GM12878 (cell line): ENCODE data around the gene SHROOM3. TPM values are rescaled to one million over a fixed set of nuclear protein-coding genes. Genes with fewer than 3 reads are reported as not detected.

ENCODE experiments used
- ATAC-seq: fragments of 200-7000 bp; cut with Tn5 transposase; 3 replicates; pipeline ENCODE4 v1.9.1; 2020; ENCODE audit warnings: mild to moderate bottlenecking, moderate library complexity
- BruUV-seq: library from RNA; stranded (reverse); fragments of 400-500 nt; replicated peaks from 2 replicates; lab custom pipeline; 2021; lab: Mats Ljungman, UMichigan
- CTCF ChIA-PET: fragments of 300-600 bp; sonication (Branson Sonifier 250); formaldehyde crosslinking; extraction: SDS; loops from one replicate; lab custom pipeline; 2021; ENCODE audit warnings: inconsistent platforms; lab: Yijun Ruan, JAX
- POLR2A ChIA-PET: fragments of 350-600 bp; formaldehyde crosslinking; extraction: SDS; loops from one replicate; lab custom pipeline; 2021; ENCODE audit warnings: inconsistent platforms; lab: Charles Lee
- RAD21 ChIA-PET: fragments of 300-600 bp; sonication (Branson Sonifier 250); formaldehyde crosslinking; loops from one replicate; lab custom pipeline; 2023; ENCODE audit warnings: antibody characterized with exemption; ENCODE audit not compliant: unreplicated experiment; lab: Charles Lee
- SMC1A ChIA-PET: fragments of 300-600 bp; sonication (Branson Sonifier 250); formaldehyde crosslinking; loops from one replicate; lab custom pipeline; 2023; ENCODE audit not compliant: unreplicated experiment, uncharacterized antibody; lab: Charles Lee
- DNase-seq: peaks from one replicate; pipeline ENCODE4 v3.0.0-alpha.2; 2011; ENCODE audit warnings: low read depth, low spot score
- FAIRE-seq: peaks from 3 replicates; lab custom pipeline; 2011; peaks lifted over from hg19 to GRCh38; lab: Jason Lieb, UNC
- H2AFZ ChIP-seq: 2 replicates; pipeline ENCODE4 v1.6.0; 2011; ENCODE audit warnings: low read depth, low read length, control low read depth; ENCODE audit not compliant: control insufficient read depth
- H3K27ac ChIP-seq: 2 replicates; pipeline ENCODE4 v1.5.1; 2011; ENCODE audit warnings: control low read depth; ENCODE audit not compliant: control insufficient read depth, insufficient read depth
- H3K27me3 ChIP-seq, 2 experiments: replicated peaks in 1 of 2; 2 replicates each; pipeline versions ENCODE4 v1.6.0 to v1.6.1; 2011; ENCODE audit warnings: low read length in 1 of 2; ENCODE audit not compliant: control insufficient read depth in 2 of 2, insufficient read depth in 2 of 2
- H3K36me3 ChIP-seq, 2 experiments: 2 replicates each; pipeline ENCODE4 v1.5.1; 2011; ENCODE audit warnings: low read length in 1 of 2; ENCODE audit not compliant: control insufficient read depth in 2 of 2, insufficient read depth in 2 of 2
- H3K4me1 ChIP-seq: 2 replicates; pipeline ENCODE4 v1.6.1; 2011; ENCODE audit warnings: mild to moderate bottlenecking, low read length, moderate library complexity, mixed read lengths; ENCODE audit not compliant: control insufficient read depth, insufficient read depth
- H3K4me2 ChIP-seq: 2 replicates; pipeline ENCODE4 v1.6.0; 2011; ENCODE audit warnings: control low read depth; ENCODE audit not compliant: control insufficient read depth, insufficient read depth
- H3K4me3 ChIP-seq: fragments of 200-600 bp; sonication (generic); 2 replicates; pipeline ENCODE4 v1.5.1; 2016
- H3K79me2 ChIP-seq: 2 replicates; pipeline ENCODE4 v1.6.0; 2011; ENCODE audit warnings: low read length; ENCODE audit not compliant: control insufficient read depth, insufficient read depth
- H3K9ac ChIP-seq: 2 replicates; pipeline ENCODE4 v1.8.0; 2011; ENCODE audit warnings: low read length, control low read depth, mixed read lengths; ENCODE audit not compliant: control insufficient read depth, insufficient read depth
- H3K9me3 ChIP-seq: replicated peaks from 3 replicates; pipeline ENCODE4 v1.5.1; 2011; ENCODE audit warnings: mild to moderate bottlenecking, low read length; ENCODE audit not compliant: control insufficient read depth, insufficient read depth
- H4K20me1 ChIP-seq: 2 replicates; pipeline ENCODE4 v1.6.0; 2011; ENCODE audit not compliant: control insufficient read depth, insufficient read depth
- ASH2L ChIP-seq: fragments of 300-600, 200-600 bp; sonication (generic); IDR thresholded peaks from 2 replicates; pipeline ENCODE4 v1.6.1; 2017; ENCODE audit warnings: low read depth, mild to moderate bottlenecking, borderline replicate concordance
- BCLAF1 ChIP-seq: fragments of 450-650 bp; IDR thresholded peaks from 2 replicates; pipeline ENCODE4 v1.6.1; 2017; ENCODE audit warnings: antibody characterized with exemption, mild to moderate bottlenecking, moderate library complexity
- CHD4 ChIP-seq: fragments of 200-600 bp; sonication (generic); IDR thresholded peaks from 2 replicates; pipeline ENCODE4 v1.6.1; 2016; ENCODE audit warnings: mild to moderate bottlenecking
- CUX1 ChIP-seq: IDR thresholded peaks from 2 replicates; pipeline ENCODE4 v1.6.1; 2012; ENCODE audit warnings: improper control_type of control experiment, low read depth, low read length; ENCODE audit not compliant: insufficient replicate concordance
- IRF3 ChIP-seq: fragments of 450-650 bp; IDR thresholded peaks from 2 replicates; pipeline ENCODE4 v1.6.1; 2014; ENCODE audit warnings: mild to moderate bottlenecking
- IRF4 ChIP-seq: IDR thresholded peaks from 2 replicates; pipeline ENCODE4 v1.6.1; 2011; ENCODE audit warnings: low read depth, low read length
- RCOR1 ChIP-seq: conservative IDR thresholded peaks from 2 replicates; pipeline ENCODE4 v1.6.1; 2012; ENCODE audit warnings: low read depth, low read length, improper control_type of control experiment
- SMAD5 ChIP-seq: IDR thresholded peaks from 2 replicates; pipeline ENCODE4 v1.6.1; 2016; ENCODE audit warnings: antibody characterized with exemption, low read depth
- WGBS: methylation state at CpG from one replicate; pipeline ENCODE4 v1.1.6; 2016; ENCODE audit warnings: low lambda C conversion rate; ENCODE audit not compliant: insufficient replicate concordance, insufficient coverage; ENCODE audit errors: missing lambda C conversion rate; 5-methylcytosine and 5-hydroxymethylcytosine counted together
- in situ Hi-C: fragments of 300-500 bp; cut with MboI; formaldehyde crosslinking; loops from 9 replicates; pipeline ENCODE4 v1.14.3; 2018; ENCODE audit warnings: mixed read lengths
- intact Hi-C: fragments of 100-400 bp; cut with micrococcal nuclease; formaldehyde crosslinking; loops from one replicate; pipeline ENCODE4 v1.14.2; 2022; ENCODE audit not compliant: unreplicated experiment
- polyA plus RNA-seq, 11 experiments: library from polyadenylated mRNA; depleted of rRNA in 4 of 11; unstranded in 6 of 11; stranded (reverse) in 5 of 11; fragments of >200 nt; fragmentation: Nextera tagmentation in 4 of 11; fragmentation: Illumina TruSeq in 1 of 11; extraction: Ambion mirVana in 4 of 11; extraction: Trizol in 1 of 11; gene quantifications; 1 replicate in 1 of 11; 2 replicates in 10 of 11; pipeline versions ENCODE4 v1.2.1 to v1.2.3, GENCODE V29; 2011 to 2016; ENCODE audit warnings: inconsistent platforms in 2 of 11, missing spikeins in 2 of 11, low read depth in 1 of 11
- total RNA-seq, 4 experiments: library from RNA; depleted of rRNA in 3 of 4; stranded (reverse); fragments of >200 nt in 3 of 4; fragmentation: Illumina TruSeq in 1 of 4; extraction: Trizol in 1 of 4; gene quantifications; 2 replicates each; pipeline versions ENCODE4 v1.2.1 to v1.2.3, GENCODE V29; 2013 to 2021
- TF ChIP-seq, protein P1 (sequence below): fragments of 150-350 bp; IDR thresholded peaks from 2 replicates; pipeline ENCODE4 v1.6.1; 2014; ENCODE audit warnings: mild to moderate bottlenecking, low read depth, low read length

SHROOM3 gene
- total and polyA plus RNA-seq, 10 of the 15 experiments (the other 5 are each of a cell fraction or from before 2014, with no cell fraction given), result under 0.01 to 0.29 (median 0.08) TPM; not detected in 1

- TF ChIP-seq CUX1 (no peak), IRF3 (no peak)
Observed at GRCh38 chr4:76470532-76470931, 35.5 kb downstream of the SHROOM3 start (continued).

DNA sequence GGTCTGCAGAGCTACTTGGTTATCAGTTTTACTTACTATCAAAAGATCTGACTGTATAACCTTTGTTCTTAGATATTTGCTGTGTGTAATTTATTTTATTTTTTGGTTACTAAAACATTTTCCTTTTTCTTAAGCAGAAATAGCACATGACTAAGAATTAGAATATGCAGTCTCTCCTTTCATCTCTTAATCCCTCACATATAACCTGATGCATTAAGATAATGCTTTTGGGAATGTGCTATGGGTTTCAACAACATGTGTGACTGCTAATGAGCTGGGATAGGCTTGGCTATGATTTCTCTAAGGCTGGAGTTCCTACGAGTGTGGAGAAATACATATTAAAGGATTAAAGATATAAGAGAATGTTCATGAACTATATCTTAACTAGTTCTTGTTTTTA lies 41.5 kb downstream of the SHROOM3 start:
- ChIA-PET CTCF (no interaction called here), POLR2A (no interaction called here), SMC1A (no interaction called here), RAD21 (no interaction called here)
- no peaks in the 10 kb centered on the region for H4K20me1 ChIP-seq
- H3K27ac ChIP-seq, result no peak overlapping the region
- H3K36me3 ChIP-seq, result no peaks in the 10 kb centered on the region
- H2AFZ ChIP-seq, result no peak overlapping the region
- in situ Hi-C loops (no loop called here), intact Hi-C loops (no loop called here)
- FAIRE-seq (no peak), DNase-seq (no peak), ATAC-seq (no peak)
- H3K4me2 ChIP-seq, result no peak overlapping the region
- no TSS peak for BruUV-seq
- H3K9me3 ChIP-seq, result no peaks in the 10 kb centered on the region; the same call in 2 of the 3 replicates
- H3K9ac ChIP-seq, result no peak overlapping the region
- WGBS, result 48% methylated on average over 1 of the region's 1 CpG
- H3K79me2 ChIP-seq, result no peaks in the 10 kb centered on the region
- no peaks in the 10 kb centered on the region for H3K4me1 ChIP-seq
- H3K27me3 ChIP-seq, result no peaks in the 10 kb centered on the region
- H3K4me3 ChIP-seq, result no peak overlapping the region
- TF ChIP-seq SMAD5 (no peak), CHD4 (no peak), IRF3 (no peak), ASH2L (no peak), RCOR1 (no peak), BCLAF1 (no peak), IRF4 (no peak)
- TF ChIP-seq, protein P1, sequence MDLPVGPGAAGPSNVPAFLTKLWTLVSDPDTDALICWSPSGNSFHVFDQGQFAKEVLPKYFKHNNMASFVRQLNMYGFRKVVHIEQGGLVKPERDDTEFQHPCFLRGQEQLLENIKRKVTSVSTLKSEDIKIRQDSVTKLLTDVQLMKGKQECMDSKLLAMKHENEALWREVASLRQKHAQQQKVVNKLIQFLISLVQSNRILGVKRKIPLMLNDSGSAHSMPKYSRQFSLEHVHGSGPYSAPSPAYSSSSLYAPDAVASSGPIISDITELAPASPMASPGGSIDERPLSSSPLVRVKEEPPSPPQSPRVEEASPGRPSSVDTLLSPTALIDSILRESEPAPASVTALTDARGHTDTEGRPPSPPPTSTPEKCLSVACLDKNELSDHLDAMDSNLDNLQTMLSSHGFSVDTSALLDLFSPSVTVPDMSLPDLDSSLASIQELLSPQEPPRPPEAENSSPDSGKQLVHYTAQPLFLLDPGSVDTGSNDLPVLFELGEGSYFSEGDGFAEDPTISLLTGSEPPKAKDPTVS, result no peak
